Endothelial cell of umbilical vein (primary cell): ENCODE measurements around the gene CTNNA2. TPM values are rescaled to one million over a fixed set of nuclear protein-coding genes. Genes with fewer than 3 reads are reported as not detected.

Experiments used
- BruUV-seq: library from RNA; stranded (reverse); fragments of 400-500 nt; replicated peaks from 2 replicates; lab custom pipeline; 2021; lab: Mats Ljungman, UMichigan
- CTCF ChIA-PET: fragments of 300-600, 350-600 bp; sonication (Branson Sonifier 250); formaldehyde crosslinking; loops from one replicate; lab custom pipeline; 2021; ENCODE audit warnings: antibody characterized with exemption, inconsistent platforms; lab: Charles Lee
- POLR2A ChIA-PET: fragments of 300-600, 350-600 bp; sonication (Branson Sonifier 250); formaldehyde crosslinking; loops from one replicate; lab custom pipeline; 2021; ENCODE audit warnings: antibody characterized with exemption, inconsistent platforms; lab: Charles Lee
- DNase-seq: peaks from one replicate; pipeline ENCODE4 v3.0.0-alpha.2; 2011; ENCODE audit warnings: low read depth, low spot score
- FAIRE-seq: peaks from 2 replicates; lab custom pipeline; 2011; peaks lifted over from hg19 to GRCh38; lab: Jason Lieb, UNC
- H2AFZ ChIP-seq: 2 replicates; pipeline ENCODE4 v1.6.0; 2012; ENCODE audit warnings: low read depth, low read length, control low read depth, inconsistent platforms
- H3K27ac ChIP-seq: 2 replicates; pipeline ENCODE4 v1.5.1; 2011; ENCODE audit warnings: low read depth, mild to moderate bottlenecking, control low read depth, low read length, moderate library complexity; ENCODE audit not compliant: insufficient read depth
- H3K27me3 ChIP-seq, 2 experiments: 2 replicates each; pipeline versions ENCODE4 v1.6.0 to v1.6.1; 2011; ENCODE audit warnings: low read length in 2 of 2, mixed read lengths in 1 of 2; ENCODE audit not compliant: control insufficient read depth in 2 of 2, insufficient read depth in 2 of 2
- H3K36me3 ChIP-seq, 2 experiments: 2 replicates in 1 of 2; 3 replicates in 1 of 2; pipeline ENCODE4 v1.5.1; 2011; ENCODE audit warnings: low read length in 2 of 2, mild to moderate bottlenecking in 1 of 2, moderate library complexity in 1 of 2; ENCODE audit not compliant: control insufficient read depth in 2 of 2, insufficient read depth in 2 of 2; ENCODE audit errors: extremely low read depth in 1 of 2
- H3K4me1 ChIP-seq: 3 replicates; pipeline ENCODE4 v1.5.1; 2011; ENCODE audit warnings: mild to moderate bottlenecking, low read length; ENCODE audit not compliant: control insufficient read depth, insufficient read depth; ENCODE audit errors: extremely low read depth
- H3K4me2 ChIP-seq: 2 replicates; pipeline ENCODE4 v1.6.1; 2011; ENCODE audit warnings: low read length, control low read depth, mixed read lengths; ENCODE audit not compliant: insufficient read depth
- H3K4me3 ChIP-seq, 3 experiments: fragments of 200-600 bp in 1 of 3; sonication (generic), shearing (Covaris generic) in 1 of 3; replicated peaks in 1 of 3; 2 replicates each; pipeline ENCODE4 v1.5.1; 2011 to 2016; ENCODE audit warnings: control low read depth in 3 of 3, low read length in 3 of 3, mild to moderate bottlenecking in 2 of 3, inconsistent platforms in 1 of 3, low read depth in 1 of 3, moderate library complexity in 1 of 3; ENCODE audit not compliant: insufficient read depth in 1 of 3
- H3K79me2 ChIP-seq: 2 replicates; pipeline ENCODE4 v1.6.0; 2012; ENCODE audit warnings: low read length, inconsistent platforms; ENCODE audit not compliant: control insufficient read depth, insufficient read depth
- H3K9ac ChIP-seq: replicated peaks from 2 replicates; pipeline ENCODE3; 2011; ENCODE audit warnings: low read length, control low read depth; ENCODE audit not compliant: insufficient read depth; ENCODE audit errors: extremely low read depth
- H3K9me1 ChIP-seq: replicated peaks from 3 replicates; pipeline ENCODE4 v1.6.0; 2011; ENCODE audit warnings: mild to moderate bottlenecking, low read length; ENCODE audit not compliant: control insufficient read depth, insufficient read depth; ENCODE audit errors: extremely low read depth
- H3K9me3 ChIP-seq: replicated peaks from 2 replicates; pipeline ENCODE4 v1.5.1; 2012; ENCODE audit warnings: low read length, inconsistent platforms; ENCODE audit not compliant: control insufficient read depth, insufficient read depth
- H4K20me1 ChIP-seq: replicated peaks from 2 replicates; pipeline ENCODE3; 2011; ENCODE audit warnings: mild to moderate bottlenecking, low read length; ENCODE audit not compliant: control insufficient read depth, insufficient read depth; ENCODE audit errors: extremely low read depth
- CTCF ChIP-seq, 2 donors: IDR thresholded peaks; 1 replicate in 1 of 2; 2 replicates in 1 of 2; pipeline ENCODE4 v1.5.1; 2011; ENCODE audit warnings: low read length in 2 of 2, mild to moderate bottlenecking in 2 of 2, moderate library complexity in 2 of 2, control low read depth in 1 of 2, inconsistent platforms in 1 of 2, low read depth in 1 of 2; ENCODE audit not compliant: insufficient read depth in 1 of 2; ENCODE audit errors: extremely low read depth in 1 of 2
- EZH2 ChIP-seq: IDR thresholded peaks from 2 replicates; pipeline ENCODE4 v1.6.1; 2012; ENCODE audit warnings: borderline replicate concordance, low read depth, mild to moderate bottlenecking, moderate library complexity, low read length, inconsistent platforms; ENCODE audit not compliant: severe bottlenecking
- FOS ChIP-seq: IDR thresholded peaks from 2 replicates; pipeline ENCODE4 v1.6.1; 2011; ENCODE audit warnings: mild to moderate bottlenecking, low read length, moderate library complexity, borderline replicate concordance; ENCODE audit not compliant: insufficient read depth
- GATA2 ChIP-seq: IDR thresholded peaks from 2 replicates; pipeline ENCODE4 v1.7.0; 2011; ENCODE audit warnings: low read depth, mild to moderate bottlenecking, moderate library complexity, mixed read lengths, low read length; ENCODE audit not compliant: insufficient read length, insufficient read depth
- JUN ChIP-seq: IDR thresholded peaks from 2 replicates; pipeline ENCODE4 v1.6.1; 2011; ENCODE audit warnings: borderline replicate concordance, low read depth; ENCODE audit not compliant: insufficient read length, insufficient read depth
- MAX ChIP-seq: IDR thresholded peaks from 2 replicates; pipeline ENCODE4 v1.6.1; 2011; ENCODE audit not compliant: insufficient read depth, insufficient read length
- MYC ChIP-seq: IDR thresholded peaks from one replicate; pipeline ENCODE4 v1.6.1; 2011; ENCODE audit warnings: mild to moderate bottlenecking, low read depth, low read length
- POLR2A ChIP-seq: IDR thresholded peaks from 2 replicates; pipeline ENCODE4 v1.6.1; 2012; ENCODE audit warnings: low read depth, mild to moderate bottlenecking, control low read depth, low read length
- POLR2AphosphoS5 ChIP-seq: IDR thresholded peaks from 2 replicates; pipeline ENCODE4 v1.6.1; 2012; ENCODE audit warnings: low read depth, mild to moderate bottlenecking, control low read depth, low read length, moderate library complexity; ENCODE audit not compliant: insufficient read depth
- dilution Hi-C: fragments of 300-500 bp; cut with MboI; formaldehyde crosslinking; loops from one replicate; pipeline ENCODE4 v1.15.0; 2019; ENCODE audit warnings: low sequenced_read_pairs; ENCODE audit not compliant: extremely low pct_ligation_motif_present
- intact Hi-C: fragments of 100-400 bp; cut with micrococcal nuclease; formaldehyde crosslinking; loops from one replicate; pipeline ENCODE4 v1.10.0; 2022
- polyA plus RNA-seq, 4 experiments: library from polyadenylated mRNA; depleted of rRNA in 3 of 4; stranded (reverse) in 3 of 4; unstranded in 1 of 4; fragments of >200 nt; gene quantifications; 2 replicates each; pipeline versions ENCODE4 v1.2.1 to v1.2.3, GENCODE V29; 2011 to 2012; ENCODE audit warnings: missing spikeins in 1 of 4
- total RNA-seq: library from RNA; stranded (reverse); gene quantifications from 2 replicates; pipeline ENCODE4 v1.2.3, GENCODE V29; 2021

Gene CTNNA2
- total and polyA plus RNA-seq, 2 donors (not counting 3 experiments of a cell fraction or from before 2014, with no cell fraction given) = not detected

GRCh38 chr2:79832511-79833234, 319.8 kb downstream of the CTNNA2 start:
- Histone ChIP-seq H3K79me2 (no peaks in the 10 kb centered on the region), H3K4me1 (no peaks in the 10 kb centered on the region), H3K27me3 (no peaks in the 10 kb centered on the region), H3K4me3 (no peak overlapping the region), H3K4me2 (no peak overlapping the region), H2AFZ (no peak overlapping the region), H3K9me1 (no peaks in the 10 kb centered on the region), H3K36me3 (no peaks in the 10 kb centered on the region), H3K9me3 (peaks cover 4% of the 10 kb centered on the region), H3K9ac (no peak overlapping the region), H3K27ac (no peak overlapping the region), H4K20me1 (no peaks in the 10 kb centered on the region)
- TF ChIP-seq CTCF (IDR thresholded peaks at IDR 0.05; ENCODE audit: extremely low read depth in 1 of 2, insufficient read depth in 1 of 2, low read depth in 1 of 2, low read length in 2 of 2) = no peak
- TF ChIP-seq EZH2 = no peak
- no peak for TF ChIP-seq GATA2
- TF ChIP-seq FOS = no peak
- TF ChIP-seq POLR2AphosphoS5 = no peak
- no peak for TF ChIP-seq POLR2A
- no peak for TF ChIP-seq MYC
- TF ChIP-seq MAX = no peak
- no peak for TF ChIP-seq JUN
- CTCF ChIA-PET = no interaction called here
- dilution Hi-C loops = no loop called here
- FAIRE-seq (no peak), DNase-seq (no peak)
- intact Hi-C loops = no loop called here
- POLR2A ChIA-PET = no interaction called here
- no TSS peak for BruUV-seq
